ENCODE data around the gene PDHB. TPM values are rescaled to one million over a fixed set of nuclear protein-coding genes. Genes with fewer than 3 reads are reported as not detected.

PDHB gene
- polyA plus RNA-seq, 3 donors, result 30.5 to 125 (median 112) TPM

DNA sequence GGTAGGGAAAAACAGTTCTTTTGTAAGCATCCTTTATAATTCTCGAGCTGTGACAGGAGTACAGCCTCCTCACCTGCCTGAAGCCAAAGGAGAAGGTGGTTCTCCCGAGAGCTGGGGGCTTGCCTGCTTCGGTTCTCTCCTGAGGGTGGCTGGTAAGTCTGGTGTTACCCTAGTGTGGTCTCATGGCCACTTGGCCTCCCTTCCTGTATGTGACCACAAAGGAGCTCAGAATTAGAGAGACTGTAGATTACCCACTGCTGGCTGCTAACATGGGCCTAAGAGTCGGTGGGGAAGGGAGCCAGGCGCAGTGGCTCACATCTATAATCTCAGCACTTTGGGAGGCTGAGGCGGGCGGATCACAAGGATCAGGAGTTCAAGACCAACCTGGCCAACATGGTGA is 12.6 kb downstream of the PDHB start:
- no peak for DNase-seq
- peaks cover 72 to 98% of the 10 kb centered on the region in 2 donors for H3K36me3 ChIP-seq (replicated peaks in 1 of 2; ENCODE audit: control insufficient read depth in 1 of 2, insufficient read depth in 2 of 2, low read length in 2 of 2)
- H3K27me3 ChIP-seq (ENCODE audit: control insufficient read depth in 2 of 2, insufficient read depth in 2 of 2, low read length in 2 of 2), result no peaks in the 10 kb centered on the region
- H3K27ac ChIP-seq (ENCODE audit: low read depth in 1 of 2, low read length in 2 of 2), result peak overlapping the region in 1 of 2 donors; percentile 38
- no peaks in the 10 kb centered on the region for H3K79me2 ChIP-seq (ENCODE audit: insufficient read depth, low read length)
- no peaks in the 10 kb centered on the region for H3K9me3 ChIP-seq (replicated peaks in 1 of 2; ENCODE audit: control insufficient read depth in 1 of 2, insufficient read depth in 1 of 2, low read length in 2 of 2)
- 74% methylated on average over 6 of the region's 7 CpGs for WGBS (ENCODE audit: insufficient coverage)
- H3K4me1 ChIP-seq (ENCODE audit: control insufficient read depth in 1 of 2, insufficient read depth in 2 of 2, low read length in 2 of 2), result peaks cover 0 to 3% of the 10 kb centered on the region in 2 donors
- H2AFZ ChIP-seq (ENCODE audit: insufficient read depth, low read depth, low read length, poor library complexity, severe bottlenecking), result no peak overlapping the region
- peaks cover 13% of the 10 kb centered on the region for H3K4me1 Mint-ChIP-seq
- H4K20me1 ChIP-seq (ENCODE audit: insufficient read depth, low read length), result peaks cover 9% of the 10 kb centered on the region
- peaks cover 70 to 89% of the 10 kb centered on the region in 2 donors for H3K36me3 Mint-ChIP-seq
- intact Hi-C loops (cut with micrococcal nuclease), result no loop called here
- no peak overlapping the region for H3K27ac Mint-ChIP-seq
- H3K4me3 Mint-ChIP-seq, result no peak overlapping the region
- peaks cover 0 to 1% (median 0%) of the 10 kb centered on the region in 7 donors for H3K9me3 Mint-ChIP-seq
- TF ChIP-seq, protein P1, sequence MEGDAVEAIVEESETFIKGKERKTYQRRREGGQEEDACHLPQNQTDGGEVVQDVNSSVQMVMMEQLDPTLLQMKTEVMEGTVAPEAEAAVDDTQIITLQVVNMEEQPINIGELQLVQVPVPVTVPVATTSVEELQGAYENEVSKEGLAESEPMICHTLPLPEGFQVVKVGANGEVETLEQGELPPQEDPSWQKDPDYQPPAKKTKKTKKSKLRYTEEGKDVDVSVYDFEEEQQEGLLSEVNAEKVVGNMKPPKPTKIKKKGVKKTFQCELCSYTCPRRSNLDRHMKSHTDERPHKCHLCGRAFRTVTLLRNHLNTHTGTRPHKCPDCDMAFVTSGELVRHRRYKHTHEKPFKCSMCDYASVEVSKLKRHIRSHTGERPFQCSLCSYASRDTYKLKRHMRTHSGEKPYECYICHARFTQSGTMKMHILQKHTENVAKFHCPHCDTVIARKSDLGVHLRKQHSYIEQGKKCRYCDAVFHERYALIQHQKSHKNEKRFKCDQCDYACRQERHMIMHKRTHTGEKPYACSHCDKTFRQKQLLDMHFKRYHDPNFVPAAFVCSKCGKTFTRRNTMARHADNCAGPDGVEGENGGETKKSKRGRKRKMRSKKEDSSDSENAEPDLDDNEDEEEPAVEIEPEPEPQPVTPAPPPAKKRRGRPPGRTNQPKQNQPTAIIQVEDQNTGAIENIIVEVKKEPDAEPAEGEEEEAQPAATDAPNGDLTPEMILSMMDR (IDR thresholded peaks at IDR 0.05), result no peak
- H3K4me2 ChIP-seq (replicated peaks; ENCODE audit: extremely low read depth, low read length, poor library complexity, severe bottlenecking), result no peak overlapping the region
- H3K27me3 Mint-ChIP-seq (ENCODE audit: low read depth in 3 of 3), result peaks cover 0 to 1% (median 0%) of the 10 kb centered on the region in 3 donors
- H3K9ac ChIP-seq (ENCODE audit: insufficient read depth, low read length, poor library complexity, severe bottlenecking), result no peak overlapping the region
- no peak overlapping the region for H3K4me3 ChIP-seq (replicated peaks in 1 of 3; ENCODE audit: low read depth in 2 of 3, low read length in 3 of 3)

DNA sequence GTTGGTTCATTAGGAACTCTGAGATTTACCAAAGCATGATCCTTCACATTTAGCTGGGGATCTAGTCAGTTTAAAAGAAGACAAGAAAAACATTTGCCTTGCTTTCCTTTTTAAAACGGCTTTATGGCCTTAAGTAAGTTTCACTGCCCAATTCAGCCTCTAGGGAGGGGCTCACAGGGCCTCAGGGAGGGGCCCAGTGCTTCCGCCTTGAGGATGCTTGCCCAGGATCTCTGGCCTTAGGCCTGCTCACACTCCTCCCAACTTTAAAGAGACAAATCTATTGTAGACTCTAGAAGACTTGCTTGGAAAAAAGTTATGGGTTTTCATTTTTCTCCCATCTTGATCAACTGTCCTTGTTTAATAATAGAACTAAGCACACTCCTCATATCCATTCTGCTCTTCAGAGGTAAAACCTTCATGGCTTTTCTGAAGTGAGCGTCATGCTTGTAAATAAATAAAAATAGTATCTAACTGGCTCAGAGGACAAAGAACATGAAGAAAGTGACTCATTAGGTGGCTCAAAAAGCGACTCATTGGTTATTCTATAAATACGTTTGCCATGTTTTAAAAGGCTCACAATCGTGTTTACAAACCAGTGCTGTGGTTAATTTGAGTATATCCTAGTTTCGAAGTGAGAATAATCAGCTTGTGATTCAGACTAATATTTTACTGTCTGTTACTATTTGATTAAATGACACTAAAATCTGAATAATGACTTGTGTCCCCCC is 13.7 kb downstream of the PDHB start:
- H3K4me2 ChIP-seq (replicated peaks; ENCODE audit: extremely low read depth, low read length, poor library complexity, severe bottlenecking), result no peak overlapping the region
- H3K27ac Mint-ChIP-seq, result peak overlapping the region in 4 of 7 donors; percentile 59 to 77 (median 68)
- peak overlapping the region in 1 of 2 donors; percentile 18 for H3K27ac ChIP-seq (ENCODE audit: low read depth in 1 of 2, low read length in 2 of 2)
- peaks cover 71 to 88% of the 10 kb centered on the region in 2 donors for H3K36me3 Mint-ChIP-seq
- H3K27me3 ChIP-seq (ENCODE audit: control insufficient read depth in 2 of 2, insufficient read depth in 2 of 2, low read length in 2 of 2), result no peaks in the 10 kb centered on the region
- no peaks in the 10 kb centered on the region for H3K79me2 ChIP-seq (ENCODE audit: insufficient read depth, low read length)
- DNase-seq, result no peak
- H3K9me3 Mint-ChIP-seq, result peaks cover 0 to 1% (median 0%) of the 10 kb centered on the region in 7 donors
- H3K4me1 ChIP-seq (ENCODE audit: control insufficient read depth in 1 of 2, insufficient read depth in 2 of 2, low read length in 2 of 2), result peaks cover 0 to 3% of the 10 kb centered on the region in 2 donors
- H3K4me3 ChIP-seq (replicated peaks in 1 of 3; ENCODE audit: low read depth in 2 of 3, low read length in 3 of 3), result no peak overlapping the region
- H3K4me3 Mint-ChIP-seq, result no peak overlapping the region
- H3K9me3 ChIP-seq (replicated peaks in 1 of 2; ENCODE audit: control insufficient read depth in 1 of 2, insufficient read depth in 1 of 2, low read length in 2 of 2), result no peaks in the 10 kb centered on the region
- H3K9ac ChIP-seq (ENCODE audit: insufficient read depth, low read length, poor library complexity, severe bottlenecking), result no peak overlapping the region
- peaks cover 9% of the 10 kb centered on the region for H4K20me1 ChIP-seq (ENCODE audit: insufficient read depth, low read length)
- WGBS (ENCODE audit: insufficient coverage), result 90% methylated on average over 3 of the region's 7 CpGs
- H3K27me3 Mint-ChIP-seq (ENCODE audit: low read depth in 3 of 3), result peaks cover 0 to 1% (median 0%) of the 10 kb centered on the region in 3 donors
- intact Hi-C loops (cut with micrococcal nuclease), result loop anchor here in 1 of 2 donors (5.0 kb wide), 1 partner anchor 113 kb away; the partner anchor contains the start of genes HTD2 and RPP14
- TF ChIP-seq, protein P1 (IDR thresholded peaks at IDR 0.05), result no peak
- peaks cover 68 to 98% of the 10 kb centered on the region in 2 donors for H3K36me3 ChIP-seq (replicated peaks in 1 of 2; ENCODE audit: control insufficient read depth in 1 of 2, insufficient read depth in 2 of 2, low read length in 2 of 2)
- peaks cover 13% of the 10 kb centered on the region for H3K4me1 Mint-ChIP-seq
- H2AFZ ChIP-seq (ENCODE audit: insufficient read depth, low read depth, low read length, poor library complexity, severe bottlenecking), result no peak overlapping the region
